ENCODE results near the gene PHKB. TPM values are rescaled to one million over a fixed set of nuclear protein-coding genes. Genes with fewer than 3 reads are reported as not detected.

PHKB gene
- total RNA-seq, 1 donor from 2014 or later: 49.6 TPM

GRCh38 chr16:47571711-47572110, 110.6 kb downstream of the PHKB start:
- H3K27me3 ChIP-seq (ENCODE audit: insufficient read depth, low read length): no peaks in the 10 kb centered on the region
- no peak overlapping the region for H3K9ac ChIP-seq (ENCODE audit: low read length)
- peaks cover 3% of the 10 kb centered on the region for H4K20me1 ChIP-seq (ENCODE audit: insufficient read depth, low read length)
- no peak for DNase-seq (ENCODE audit: low read depth)
- no peak overlapping the region for H3K4me3 Mint-ChIP-seq (ENCODE audit: unreplicated experiment)
- peaks cover 21% of the 10 kb centered on the region for H3K36me3 Mint-ChIP-seq (ENCODE audit: low read depth, unreplicated experiment)
- peaks cover 3% of the 10 kb centered on the region for H3K9me3 Mint-ChIP-seq (ENCODE audit: unreplicated experiment)
- peaks cover 10% of the 10 kb centered on the region for H3K4me1 Mint-ChIP-seq (ENCODE audit: low read depth, unreplicated experiment)
- no peaks in the 10 kb centered on the region for H3K27me3 Mint-ChIP-seq (ENCODE audit: low read depth, unreplicated experiment)
- TF ChIP-seq CTCF (IDR thresholded peaks at IDR 0.05; ENCODE audit: insufficient read depth, low read depth, low read length) (no peak), EZH2 (IDR thresholded peaks at IDR 0.05; ENCODE audit: insufficient read depth, low read length) (no peak)
- no peak overlapping the region for H3K4me3 ChIP-seq (ENCODE audit: insufficient read depth, low read depth, low read length)
- no peak overlapping the region for H3K27ac ChIP-seq (ENCODE audit: low read depth, low read length)
- no peak overlapping the region for H2AFZ ChIP-seq (ENCODE audit: low read depth, low read length)
- H3K4me2 ChIP-seq (ENCODE audit: low read length): no peak overlapping the region
- H3K9me3 ChIP-seq (ENCODE audit: insufficient read depth, low read depth, low read length): no peaks in the 10 kb centered on the region
- no peak overlapping the region for H3K27ac Mint-ChIP-seq (ENCODE audit: unreplicated experiment)
- H3K4me1 ChIP-seq (ENCODE audit: insufficient read depth, low read length): no peaks in the 10 kb centered on the region
- no peaks in the 10 kb centered on the region for H3K79me2 ChIP-seq (ENCODE audit: insufficient read depth, low read length)
- FAIRE-seq: no peak
- H3K36me3 ChIP-seq (ENCODE audit: insufficient read depth, low read length): no peaks in the 10 kb centered on the region

- no peaks in the 10 kb centered on the region for H3K9me3 ChIP-seq (ENCODE audit: insufficient read depth, low read depth, low read length)
- Mint-ChIP-seq H3K36me3 (ENCODE audit: low read depth, unreplicated experiment) (peaks cover 16% of the 10 kb centered on the region), H3K9me3 (ENCODE audit: unreplicated experiment) (peaks cover 3% of the 10 kb centered on the region), H3K27ac (ENCODE audit: unreplicated experiment) (peak overlapping the region; percentile 9), H3K4me3 (ENCODE audit: unreplicated experiment) (no peak overlapping the region), H3K4me1 (ENCODE audit: low read depth, unreplicated experiment) (peaks cover 19% of the 10 kb centered on the region), H3K27me3 (ENCODE audit: low read depth, unreplicated experiment) (no peaks in the 10 kb centered on the region)
- peak; percentile 77 for DNase-seq (ENCODE audit: low read depth)
- H3K4me3 ChIP-seq (ENCODE audit: insufficient read depth, low read depth, low read length): no peak overlapping the region
- no peak overlapping the region for H3K9ac ChIP-seq (ENCODE audit: low read length)
- no peaks in the 10 kb centered on the region for H3K27me3 ChIP-seq (ENCODE audit: insufficient read depth, low read length)
- H3K79me2 ChIP-seq (ENCODE audit: insufficient read depth, low read length): no peaks in the 10 kb centered on the region
- H3K36me3 ChIP-seq (ENCODE audit: insufficient read depth, low read length): no peaks in the 10 kb centered on the region
- no peak overlapping the region for H2AFZ ChIP-seq (ENCODE audit: low read depth, low read length)
- TF ChIP-seq CTCF (IDR thresholded peaks at IDR 0.05; ENCODE audit: insufficient read depth, low read depth, low read length) (no peak), EZH2 (IDR thresholded peaks at IDR 0.05; ENCODE audit: insufficient read depth, low read length) (no peak)
- H3K4me2 ChIP-seq (ENCODE audit: low read length): peak overlapping the region; percentile 28
- peak overlapping the region; percentile 31 for H3K27ac ChIP-seq (ENCODE audit: low read depth, low read length)
- H4K20me1 ChIP-seq (ENCODE audit: insufficient read depth, low read length): peaks cover 3% of the 10 kb centered on the region
- H3K4me1 ChIP-seq (ENCODE audit: insufficient read depth, low read length): peaks cover 3% of the 10 kb centered on the region
- no peak for FAIRE-seq
These were observed 113.2 kb downstream of the PHKB start for GRCh38 chr16:47574091-47575054.

- Histone ChIP-seq H2AFZ (ENCODE audit: low read depth, low read length) (no peak overlapping the region), H3K36me3 (ENCODE audit: insufficient read depth, low read length) (no peaks in the 10 kb centered on the region), H3K27ac (ENCODE audit: low read depth, low read length) (no peak overlapping the region), H4K20me1 (ENCODE audit: insufficient read depth, low read length) (no peaks in the 10 kb centered on the region), H3K79me2 (ENCODE audit: insufficient read depth, low read length) (no peaks in the 10 kb centered on the region), H3K9me3 (ENCODE audit: insufficient read depth, low read depth, low read length) (no peaks in the 10 kb centered on the region), H3K27me3 (ENCODE audit: insufficient read depth, low read length) (no peaks in the 10 kb centered on the region), H3K9ac (ENCODE audit: low read length) (no peak overlapping the region), H3K4me3 (ENCODE audit: insufficient read depth, low read depth, low read length) (no peak overlapping the region), H3K4me1 (ENCODE audit: insufficient read depth, low read length) (peaks cover 3% of the 10 kb centered on the region), H3K4me2 (ENCODE audit: low read length) (no peak overlapping the region)
- Mint-ChIP-seq H3K4me3 (ENCODE audit: unreplicated experiment) (no peak overlapping the region), H3K27me3 (ENCODE audit: low read depth, unreplicated experiment) (no peaks in the 10 kb centered on the region), H3K27ac (ENCODE audit: unreplicated experiment) (no peak overlapping the region), H3K9me3 (ENCODE audit: unreplicated experiment) (peaks cover 3% of the 10 kb centered on the region), H3K4me1 (ENCODE audit: low read depth, unreplicated experiment) (peaks cover 19% of the 10 kb centered on the region), H3K36me3 (ENCODE audit: low read depth, unreplicated experiment) (peaks cover 8% of the 10 kb centered on the region)
- FAIRE-seq (no peak), DNase-seq (ENCODE audit: low read depth) (no peak)
- TF ChIP-seq CTCF (IDR thresholded peaks at IDR 0.05; ENCODE audit: insufficient read depth, low read depth, low read length): no peak
- no peak for TF ChIP-seq EZH2 (IDR thresholded peaks at IDR 0.05; ENCODE audit: insufficient read depth, low read length)
These were observed 115.9 kb downstream of the PHKB start for GRCh38 chr16:47577029-47577428.
